Hematopoietic multipotent progenitor cell treated with erythropoietin and hydrocortisone succinate and interleukin-3 and kit ligand, for 6 days (in vitro differentiated cells): ENCODE measurements around the gene DYNC1H1.
"Not testable (repeated sequence)": the region's sequence is repeated elsewhere in the genome, so short reads cannot be mapped to it uniquely, and the experiment has no call there.

Experiments
- DNase-seq: peaks from one replicate; pipeline ENCODE4 v3.0.0-alpha.2; 2015

The DYNC1H1 gene

DNA sequence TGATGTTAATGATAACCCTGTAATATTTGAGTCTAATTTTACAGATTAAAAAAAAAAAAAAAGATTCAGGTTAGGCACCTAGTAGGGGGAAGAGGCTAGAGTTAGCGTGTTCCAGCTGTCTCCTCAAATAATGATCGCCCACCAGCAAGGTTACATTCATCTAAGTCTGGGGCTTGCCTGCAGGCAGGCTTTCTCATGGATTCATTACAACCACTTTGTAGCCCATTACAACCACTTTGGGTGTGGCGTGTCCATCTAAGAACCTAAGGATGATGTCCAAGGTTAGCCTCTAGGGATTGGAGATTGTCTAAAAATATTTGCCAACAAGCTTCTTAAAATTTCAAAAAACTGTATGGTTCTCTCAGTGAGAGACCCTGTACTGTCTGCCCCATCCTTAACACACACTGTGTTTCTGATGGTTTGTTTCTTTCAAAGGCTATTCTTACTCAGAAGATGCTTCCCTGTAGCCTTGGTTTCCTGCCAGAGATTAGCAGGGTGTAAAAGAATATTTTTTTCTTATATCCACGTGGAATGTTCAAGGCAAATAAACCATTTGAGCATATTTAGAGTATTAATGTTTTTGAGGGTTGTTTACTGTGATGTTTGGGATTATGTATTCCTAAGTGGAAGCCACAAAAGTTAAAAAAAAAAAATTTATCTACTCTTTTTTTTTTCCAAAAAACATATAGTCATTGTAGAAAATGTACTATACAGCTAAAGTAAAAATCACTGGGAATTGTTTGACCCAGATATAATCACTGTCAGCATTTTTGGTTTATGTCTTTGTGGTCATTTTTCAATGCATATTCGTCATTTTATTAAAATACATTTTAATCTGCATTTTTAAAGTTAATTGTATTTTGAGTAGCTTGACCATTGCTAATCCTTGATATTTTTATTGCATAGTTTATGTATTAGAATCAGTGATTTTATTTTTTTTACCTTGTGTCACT is 1.7 kb downstream of the DYNC1H1 start:
- DNase-seq = peak; percentile 37

DNA sequence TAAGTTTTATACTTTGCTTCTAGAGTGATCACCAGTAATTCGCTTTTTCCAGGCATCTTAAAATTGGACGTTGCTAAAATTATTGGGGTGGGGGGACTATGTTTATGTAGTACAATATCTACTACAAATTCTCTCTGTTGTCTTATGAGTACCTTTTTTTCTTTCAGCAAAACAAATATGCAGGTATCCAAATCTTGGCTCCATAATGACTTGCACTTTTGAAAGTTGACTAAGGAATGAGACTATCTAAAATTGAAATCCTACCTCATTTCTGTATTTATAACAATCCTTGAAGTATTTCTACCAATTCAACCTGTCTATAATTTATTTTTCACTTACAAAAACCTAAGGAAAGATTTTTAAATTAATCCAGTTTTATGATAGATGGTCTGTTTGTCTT is 2.4 kb downstream of the DYNC1H1 start:
- no peak for DNase-seq

DNA sequence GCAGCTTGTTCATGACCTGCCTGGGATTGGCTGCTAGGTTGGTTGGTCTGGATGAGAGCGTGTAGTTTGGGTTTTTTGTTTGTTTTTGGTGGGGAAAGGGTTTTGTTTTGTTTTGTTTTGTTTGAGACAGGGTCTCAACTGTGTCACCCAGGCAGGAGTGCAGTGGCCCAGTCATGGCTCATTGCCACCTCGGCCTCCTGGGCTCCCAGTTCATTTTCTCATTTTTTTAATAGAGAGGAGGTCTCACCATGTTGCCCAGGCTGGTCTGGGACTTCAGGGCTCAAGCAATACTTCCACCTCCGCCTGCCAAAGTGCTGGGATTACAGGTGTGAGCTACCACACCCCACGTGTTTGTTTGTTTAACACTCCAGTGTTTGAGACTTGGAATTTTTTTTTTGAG is 3.8 kb downstream of the DYNC1H1 start:
- no peak for DNase-seq

DNA sequence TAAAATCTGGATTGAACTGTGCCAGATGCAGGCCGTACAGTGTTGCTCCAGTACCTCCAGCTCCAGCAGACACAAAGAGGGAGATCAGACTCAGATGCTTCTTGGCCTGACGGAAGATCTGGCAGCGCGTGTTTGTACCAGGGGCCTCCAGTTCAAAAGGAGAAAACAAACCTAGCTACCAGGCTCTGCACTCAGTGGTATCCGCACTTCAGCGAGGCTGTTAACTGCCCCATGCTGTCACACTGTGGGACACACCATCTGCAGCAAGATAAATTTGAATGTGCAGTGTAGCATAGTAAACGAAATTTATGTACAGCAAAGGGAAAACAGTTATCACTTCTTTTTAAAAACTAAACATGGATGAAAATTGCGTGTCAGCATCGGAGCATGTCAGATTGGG is 5.1 kb downstream of the DYNC1H1 start:
- no peak for DNase-seq

DNA sequence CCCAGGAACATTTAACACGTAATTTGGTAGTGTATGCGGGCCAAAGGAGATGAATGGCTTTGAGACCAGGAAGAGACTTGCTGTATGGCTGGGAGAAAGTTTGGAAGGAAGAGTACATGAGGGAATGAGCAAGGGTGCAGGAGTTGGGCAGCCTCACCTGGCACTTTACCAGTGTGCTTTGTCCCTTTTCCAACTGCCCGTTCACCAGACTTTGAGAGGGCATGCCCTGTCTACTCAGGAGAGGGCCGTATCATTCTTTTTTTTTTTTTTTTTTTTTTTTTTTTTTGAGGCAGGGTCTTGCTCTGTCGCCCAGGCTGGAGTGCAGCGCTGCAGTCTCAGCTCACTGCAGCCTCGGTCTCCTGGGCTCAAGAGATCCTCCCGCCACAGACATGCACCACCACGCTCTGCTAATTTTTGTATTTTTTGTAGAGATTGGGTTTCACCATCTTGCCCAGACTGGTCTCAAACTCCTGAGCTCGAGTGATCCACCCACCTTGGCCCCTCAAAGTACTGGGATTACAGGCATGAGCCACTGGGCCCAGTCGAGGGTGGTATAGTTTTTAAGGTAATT is 6.5 kb downstream of the DYNC1H1 start:
- DNase-seq = no peak

DNA sequence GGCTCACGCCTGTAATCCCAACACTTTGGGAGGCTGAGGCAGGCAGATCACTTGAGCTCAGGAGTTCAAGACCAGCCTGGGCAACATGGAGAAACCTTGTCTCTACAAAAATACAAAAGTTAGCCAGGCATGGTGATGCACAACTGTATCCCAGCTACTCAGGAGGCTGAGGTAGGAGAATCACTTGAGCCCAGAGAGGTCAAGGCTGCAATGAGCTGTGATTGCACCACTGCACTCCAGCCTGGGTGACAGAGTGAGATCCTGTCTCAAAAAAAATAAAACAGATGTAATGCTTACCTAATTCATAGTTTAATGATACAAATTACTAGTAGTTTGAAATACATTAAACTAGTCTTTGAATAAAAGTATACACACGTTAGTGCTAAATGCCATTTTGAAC is 7.1 kb downstream of the DYNC1H1 start:
- not testable (repeated sequence) for DNase-seq

DNA sequence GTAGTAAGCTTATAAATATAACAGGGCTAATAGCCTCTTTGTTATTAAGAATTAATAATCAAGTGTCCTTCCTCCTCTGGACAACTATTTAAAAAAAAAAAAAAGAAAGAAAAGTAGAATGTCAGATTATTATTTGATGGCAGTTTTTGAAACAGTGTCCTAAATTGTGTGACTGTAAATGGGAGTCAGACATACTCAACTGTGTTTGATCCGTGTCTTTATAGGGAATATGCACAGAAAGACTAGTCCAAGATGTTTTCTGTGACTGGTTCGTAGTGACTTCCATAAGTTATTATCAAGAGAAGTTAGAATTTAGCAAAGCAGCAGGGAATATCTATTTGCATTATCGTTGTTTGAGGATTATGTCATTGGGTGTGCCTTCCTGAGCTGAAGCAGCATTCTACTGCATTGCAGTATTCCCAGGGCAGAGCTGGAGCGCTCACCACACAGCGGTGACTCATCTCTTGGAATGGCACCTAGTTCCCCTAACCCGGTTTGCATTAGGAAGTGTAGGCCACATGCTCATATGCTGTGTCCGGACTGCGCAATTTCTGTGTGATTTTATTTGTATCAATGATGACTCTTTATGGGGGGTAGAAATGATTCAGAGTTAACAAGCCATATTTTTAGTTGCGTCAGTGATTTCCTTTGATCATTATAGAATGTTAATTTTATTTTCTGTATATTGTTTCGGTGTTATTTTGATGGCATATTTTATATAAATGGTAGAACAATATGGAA is 7.9 kb downstream of the DYNC1H1 start:
- DNase-seq = no peak

DNA sequence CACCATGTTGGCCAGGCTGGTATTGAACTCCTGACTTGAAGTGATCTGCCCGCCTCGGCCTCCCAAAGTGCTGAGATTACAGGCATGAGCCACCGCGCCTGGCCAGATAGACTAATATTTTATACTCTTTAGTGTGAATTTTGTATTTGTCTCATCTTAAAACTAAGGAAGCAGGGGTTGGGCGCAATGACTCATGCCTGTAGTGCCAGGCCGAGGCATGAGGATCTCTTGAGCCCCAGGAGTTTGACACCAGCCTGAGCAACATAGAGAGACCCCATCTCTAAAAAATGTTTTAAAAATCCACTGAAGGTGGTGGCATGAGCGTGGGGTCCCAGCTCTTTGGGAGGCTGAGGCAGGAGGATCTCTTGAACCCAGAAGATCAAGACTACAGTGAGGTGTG is 9.0 kb downstream of the DYNC1H1 start:
- no peak for DNase-seq

DNA sequence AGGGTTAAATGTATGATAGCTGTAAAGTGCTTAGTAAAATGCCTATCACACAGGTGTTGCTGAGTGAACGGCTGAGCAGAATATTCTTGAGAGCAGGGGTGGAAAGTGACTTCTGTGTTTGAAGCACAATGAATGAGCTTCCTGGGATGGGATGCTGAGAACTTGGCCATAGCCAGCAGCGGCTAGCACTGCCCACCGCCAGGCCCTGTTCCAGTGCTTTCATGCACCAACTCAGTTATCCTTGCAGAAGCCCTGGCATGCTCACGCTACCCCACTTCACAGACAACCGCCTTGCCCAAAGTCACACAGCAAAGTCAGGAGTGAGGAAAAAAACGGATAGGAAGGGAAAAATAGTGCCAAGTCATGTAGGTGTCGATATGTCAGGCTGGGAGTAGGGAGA is 10.9 kb downstream of the DYNC1H1 start:
- no peak for DNase-seq

DNA sequence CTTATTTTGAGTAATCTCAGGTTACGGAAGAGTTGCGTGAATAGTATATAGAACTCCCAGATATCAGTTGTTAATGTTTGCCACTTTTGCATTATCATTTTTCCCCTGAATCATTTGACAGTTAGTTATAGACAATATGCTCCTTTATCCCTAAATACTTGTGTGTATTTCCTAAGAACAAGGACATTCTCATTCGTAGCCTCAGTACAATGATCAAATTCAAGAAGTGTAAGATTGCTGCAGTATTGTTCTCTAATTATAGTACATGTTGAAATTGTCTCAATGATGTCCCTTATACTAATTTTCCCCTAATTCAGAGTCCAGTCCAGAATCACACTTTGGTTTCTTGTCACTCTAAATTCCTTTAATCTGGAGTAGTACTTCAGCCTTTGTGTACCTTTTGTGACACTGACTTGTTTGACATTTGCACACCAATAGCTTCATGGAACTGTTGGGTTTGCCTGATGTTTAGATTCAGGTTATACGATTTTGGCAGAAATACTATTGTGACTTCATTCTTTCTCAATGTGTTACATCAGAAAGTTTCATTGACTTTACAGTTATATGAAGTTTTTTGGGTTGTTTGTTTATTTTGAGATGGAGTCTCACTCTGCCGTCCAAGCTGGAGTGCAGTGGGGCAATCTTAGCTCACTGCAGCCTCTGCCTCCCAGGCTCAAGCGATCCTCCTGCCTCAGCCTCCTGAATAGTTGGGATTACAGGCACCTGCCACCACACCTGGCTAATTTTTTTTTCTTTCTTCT is 13.1 kb downstream of the DYNC1H1 start:
- DNase-seq = no peak

DNA sequence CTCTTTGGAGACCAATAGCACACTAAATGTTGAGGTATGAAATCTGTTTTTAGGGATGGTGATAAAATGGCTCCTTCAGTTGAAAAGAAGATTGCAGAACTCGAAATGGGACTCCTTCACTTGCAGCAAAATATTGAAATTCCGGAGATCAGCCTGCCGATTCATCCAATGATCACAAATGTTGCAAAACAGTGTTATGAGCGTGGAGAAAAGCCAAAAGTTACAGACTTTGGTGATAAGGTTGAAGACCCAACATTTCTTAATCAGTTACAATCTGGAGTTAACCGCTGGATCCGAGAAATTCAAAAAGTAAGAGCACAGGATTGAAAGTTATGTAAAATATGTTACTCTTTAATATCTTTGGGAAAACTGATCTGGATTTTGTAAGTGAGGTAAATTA is 15.3 kb downstream of the DYNC1H1 start:
- no peak for DNase-seq

DNA sequence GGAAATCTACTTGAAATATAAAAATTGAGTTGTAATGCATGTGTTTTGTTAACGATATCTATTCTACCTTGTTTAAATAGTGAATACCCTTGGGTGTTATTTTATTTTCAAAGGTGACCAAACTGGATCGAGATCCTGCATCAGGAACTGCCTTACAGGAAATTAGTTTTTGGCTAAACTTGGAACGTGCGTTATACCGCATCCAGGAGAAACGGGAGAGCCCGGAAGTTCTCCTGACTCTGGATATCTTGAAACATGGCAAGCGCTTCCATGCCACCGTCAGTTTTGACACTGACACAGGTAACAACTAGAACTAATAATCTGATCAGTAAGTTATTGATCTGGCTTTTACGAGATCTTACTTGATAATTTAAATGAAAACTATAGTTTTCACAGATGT is 15.9 kb downstream of the DYNC1H1 start:
- no peak for DNase-seq

DNA sequence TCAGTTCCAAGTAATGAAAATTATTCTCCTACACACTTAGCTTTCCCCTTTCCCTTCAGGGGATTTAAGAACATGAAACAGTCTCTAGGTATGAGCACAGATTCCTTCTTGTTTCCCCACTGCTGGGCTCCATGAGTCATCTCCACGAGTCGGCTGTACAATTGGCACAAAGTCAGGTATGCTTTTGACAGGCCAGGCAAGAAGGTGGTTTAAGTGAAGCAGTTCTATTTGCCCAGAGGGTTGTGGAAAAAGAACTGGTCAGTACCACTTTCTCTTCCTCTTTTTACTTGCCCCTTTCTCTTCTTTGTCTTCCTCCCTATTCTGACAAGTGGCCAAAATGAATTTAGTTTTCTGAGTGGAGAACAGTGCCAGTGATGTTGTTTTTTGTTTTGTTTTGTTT is 16.3 kb downstream of the DYNC1H1 start:
- no peak for DNase-seq

DNA sequence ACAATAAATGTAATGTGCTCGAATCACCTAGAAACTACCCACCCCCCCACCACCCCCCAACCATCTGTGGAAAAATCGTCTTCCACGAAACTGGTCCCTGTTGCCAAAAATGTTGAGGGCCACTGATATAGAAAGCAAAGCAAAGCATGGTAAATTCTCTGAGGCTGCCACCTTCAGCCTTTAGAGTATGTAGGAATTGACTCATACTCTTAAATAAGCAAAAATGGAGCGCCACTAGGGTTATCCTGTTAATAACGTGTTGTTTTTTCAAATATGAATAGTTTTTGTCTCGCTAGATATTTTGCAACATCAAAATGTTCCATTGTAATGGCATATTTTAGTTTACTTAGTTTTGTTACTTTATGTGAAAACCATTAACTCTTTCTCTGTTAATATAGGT is 18.2 kb downstream of the DYNC1H1 start:
- no peak for DNase-seq

DNA sequence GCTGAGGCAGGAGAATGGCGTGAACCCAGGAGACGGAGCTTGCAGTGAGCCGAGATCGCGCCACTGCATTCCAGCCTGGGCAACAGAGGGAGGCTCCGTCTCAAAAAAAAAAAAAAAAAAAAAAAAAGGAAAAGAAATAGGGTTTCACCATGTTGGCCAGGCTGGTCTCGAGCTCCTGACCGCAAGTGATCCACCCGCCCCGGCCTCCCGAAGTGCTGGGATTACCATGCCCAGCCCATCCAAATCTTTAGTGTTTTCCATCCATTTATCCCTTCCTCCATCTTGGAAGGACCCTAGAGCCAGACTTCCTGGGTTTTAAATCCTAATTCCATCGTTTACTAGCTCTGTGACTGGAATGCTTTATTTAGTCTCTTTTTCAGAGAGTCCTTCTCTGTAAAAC is 20.5 kb downstream of the DYNC1H1 start:
- DNase-seq = not testable (repeated sequence)

DNA sequence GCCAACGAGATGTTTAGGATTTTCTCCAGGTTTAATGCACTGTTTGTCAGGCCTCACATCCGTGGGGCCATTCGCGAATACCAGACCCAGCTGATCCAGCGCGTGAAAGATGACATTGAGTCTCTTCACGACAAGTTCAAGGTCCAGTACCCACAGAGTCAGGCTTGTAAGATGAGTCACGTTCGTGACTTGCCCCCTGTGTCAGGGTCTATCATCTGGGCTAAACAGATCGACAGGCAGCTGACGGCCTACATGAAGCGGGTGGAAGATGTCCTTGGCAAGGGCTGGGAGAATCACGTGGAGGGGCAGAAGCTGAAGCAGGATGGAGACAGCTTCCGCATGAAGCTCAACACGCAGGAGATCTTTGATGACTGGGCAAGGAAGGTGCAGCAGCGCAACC is 21.6 kb downstream of the DYNC1H1 start:
- DNase-seq = no peak

DNA sequence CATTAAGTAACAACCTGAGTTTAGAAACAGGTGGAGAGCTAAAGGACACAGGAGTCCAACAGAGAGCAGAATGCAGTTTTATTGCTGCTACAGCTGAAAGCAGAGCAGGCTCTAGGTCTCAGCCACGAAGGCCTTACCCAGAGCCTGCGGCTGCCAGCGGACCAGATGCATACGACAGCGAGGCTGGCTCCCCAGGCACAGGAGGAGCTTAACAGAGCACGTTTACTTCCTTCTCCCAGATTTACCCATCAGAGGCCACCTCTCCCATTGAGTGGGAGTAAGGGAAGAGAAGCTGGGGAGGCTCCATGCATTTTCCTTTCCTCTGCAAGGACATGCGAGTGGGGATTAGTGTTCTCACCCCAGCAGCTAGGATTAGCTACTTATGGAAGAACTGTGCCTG is 22.6 kb downstream of the DYNC1H1 start:
- no peak for DNase-seq

DNA sequence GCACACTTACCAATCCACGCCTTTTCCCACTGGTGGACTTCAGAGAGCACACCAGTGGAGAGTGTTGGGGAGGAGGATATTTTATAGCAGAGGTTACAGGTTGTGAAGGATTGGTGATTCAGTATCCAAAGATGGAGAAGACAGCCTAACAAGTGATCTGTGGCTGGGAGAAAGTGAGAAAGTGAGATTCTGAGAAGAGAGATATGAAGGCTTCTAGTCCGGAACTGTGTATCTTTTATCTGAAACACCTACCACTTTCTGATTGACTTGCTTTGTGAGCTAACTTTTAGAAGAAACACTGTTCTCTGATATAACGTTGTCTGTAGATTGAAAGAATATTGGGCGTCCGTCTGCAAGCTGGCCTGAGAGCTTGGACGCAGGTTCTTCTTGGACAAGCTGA is 24.0 kb downstream of the DYNC1H1 start:
- no peak for DNase-seq

DNA sequence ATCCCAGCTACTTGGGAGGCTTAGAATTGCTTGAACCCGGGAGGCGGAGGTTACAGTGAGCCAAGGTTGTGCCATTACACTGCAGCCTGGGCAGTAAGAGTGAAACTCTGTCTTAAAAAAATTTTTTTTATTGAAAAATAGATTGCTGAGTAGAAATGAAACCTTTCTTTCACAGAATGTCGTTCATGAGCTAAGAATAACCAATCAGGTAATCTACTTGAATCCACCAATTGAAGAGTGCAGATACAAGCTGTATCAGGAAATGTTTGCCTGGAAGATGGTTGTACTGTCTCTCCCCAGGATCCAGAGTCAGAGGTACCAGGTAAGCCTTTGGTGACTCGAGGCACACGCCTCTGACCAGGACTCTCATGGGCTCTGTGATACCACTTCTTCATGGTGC is 27.0 kb downstream of the DYNC1H1 start:
- no peak for DNase-seq

DNA sequence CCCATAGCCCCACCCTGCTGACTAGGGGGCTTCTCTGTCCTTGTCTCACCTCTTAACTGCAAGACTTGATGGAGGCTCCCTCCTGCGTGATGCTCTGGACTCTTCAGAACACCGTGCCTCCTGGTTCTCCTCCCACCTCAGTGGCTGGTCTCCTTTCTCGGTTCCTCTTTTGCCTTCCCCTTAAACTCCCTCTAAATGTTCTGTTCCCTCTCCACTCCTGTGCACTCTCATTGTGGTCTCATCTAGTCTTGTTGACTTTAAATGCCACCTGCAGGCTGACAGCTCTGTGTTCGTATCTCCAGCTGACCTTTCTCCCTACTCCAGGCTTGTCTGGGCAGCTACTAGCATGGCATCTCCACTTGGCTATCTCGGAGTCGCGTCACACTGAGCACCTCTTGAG is 28.3 kb downstream of the DYNC1H1 start:
- DNase-seq = no peak

DNA sequence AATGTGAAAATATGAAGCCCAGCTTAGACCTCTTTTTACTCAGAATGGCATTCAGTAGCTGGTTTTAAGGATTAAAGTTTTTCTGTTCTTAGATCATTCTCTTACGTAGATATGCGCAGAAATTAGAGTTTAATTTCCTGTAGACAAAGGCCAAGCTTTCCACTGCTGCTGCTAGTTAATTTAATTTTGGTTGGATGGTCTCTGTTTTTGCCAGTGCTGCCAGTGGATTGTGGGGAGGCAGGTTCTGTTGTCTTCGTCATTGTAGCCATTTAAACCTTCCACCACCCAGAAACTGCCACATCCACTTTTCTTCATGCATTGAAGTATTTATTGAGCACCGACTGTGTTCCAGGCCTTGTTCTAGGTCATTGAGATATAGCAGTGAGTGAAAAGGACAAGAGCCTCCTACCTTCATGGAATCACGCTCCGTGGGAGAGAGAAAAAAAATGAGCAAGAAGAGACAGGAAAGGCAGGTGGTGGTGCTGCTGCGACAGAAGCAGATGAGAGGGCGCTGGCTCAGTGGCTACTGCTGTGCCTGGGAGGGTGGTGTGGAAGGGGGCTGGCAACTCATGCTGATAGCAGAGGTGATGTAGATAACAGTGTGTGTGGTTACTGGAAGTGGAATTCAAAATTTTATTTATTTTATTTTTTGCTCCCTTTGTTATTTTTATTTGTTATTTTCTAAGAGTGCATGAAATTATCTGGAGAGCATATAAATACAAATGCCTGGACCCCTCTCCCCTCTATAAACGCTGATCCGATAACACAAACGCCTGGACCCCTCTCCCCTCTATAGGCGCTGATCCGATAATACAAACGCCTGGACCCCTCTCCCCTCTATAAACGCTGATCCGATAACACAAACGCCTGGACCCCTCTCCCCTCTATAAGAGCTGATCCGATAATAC is 33.3 kb downstream of the DYNC1H1 start:
- DNase-seq = no peak

DNA sequence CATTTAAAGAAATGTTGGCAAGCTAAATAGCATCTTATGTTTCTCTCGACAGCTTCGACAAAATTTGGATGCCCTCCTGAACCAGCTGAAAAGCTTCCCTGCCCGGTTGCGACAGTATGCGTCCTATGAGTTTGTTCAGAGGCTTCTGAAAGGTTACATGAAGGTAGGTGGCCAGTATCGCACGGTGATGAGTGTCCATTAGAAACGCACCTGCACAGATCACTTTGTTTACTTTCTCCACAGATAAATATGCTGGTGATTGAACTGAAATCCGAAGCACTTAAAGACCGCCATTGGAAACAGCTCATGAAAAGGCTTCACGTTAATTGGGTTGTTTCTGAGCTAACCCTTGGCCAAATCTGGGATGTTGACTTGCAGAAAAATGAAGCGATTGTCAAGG is 36.5 kb downstream of the DYNC1H1 start:
- DNase-seq = no peak
